ENCODE data around the gene GNAQ. TPM values are rescaled to one million over a fixed set of nuclear protein-coding genes. Genes with fewer than 3 reads are reported as not detected.

The GNAQ gene
- total RNA-seq, 1 donor from 2014 or later = 16.2 TPM

DNA sequence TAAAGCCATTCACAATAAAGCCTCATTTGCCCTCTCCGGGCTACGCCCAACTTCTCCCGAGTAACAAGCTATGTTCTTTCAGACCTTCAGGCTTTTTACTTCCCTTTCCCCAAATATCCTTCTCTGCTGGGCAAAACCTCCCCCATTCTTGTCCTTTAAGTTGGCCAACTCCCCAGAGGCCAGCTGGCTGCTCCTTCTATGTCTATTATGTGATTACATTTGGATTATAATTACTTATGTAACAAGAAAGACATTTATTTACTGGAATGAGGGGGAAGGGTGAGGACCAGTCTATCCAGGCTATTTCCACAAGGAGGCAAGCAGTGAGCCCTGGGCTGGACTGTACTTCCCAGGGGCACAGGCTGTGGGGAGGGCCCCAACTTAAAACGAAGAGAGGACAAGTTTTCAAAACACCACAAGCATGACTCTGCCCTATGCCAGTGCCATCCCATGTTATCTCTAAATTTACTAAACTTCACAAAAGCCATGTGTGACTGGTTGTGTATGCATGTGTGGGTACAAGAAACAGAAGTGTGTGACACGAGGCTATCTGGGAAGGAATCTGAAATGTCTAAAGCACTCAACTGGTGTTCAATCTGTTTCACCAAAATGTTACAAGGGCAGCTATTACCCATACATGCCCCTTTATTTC, 84.5 kb downstream of the GNAQ start:
- DNase-seq (ENCODE audit: low spot score) (no peak), ATAC-seq (peak; percentile 54)

DNA sequence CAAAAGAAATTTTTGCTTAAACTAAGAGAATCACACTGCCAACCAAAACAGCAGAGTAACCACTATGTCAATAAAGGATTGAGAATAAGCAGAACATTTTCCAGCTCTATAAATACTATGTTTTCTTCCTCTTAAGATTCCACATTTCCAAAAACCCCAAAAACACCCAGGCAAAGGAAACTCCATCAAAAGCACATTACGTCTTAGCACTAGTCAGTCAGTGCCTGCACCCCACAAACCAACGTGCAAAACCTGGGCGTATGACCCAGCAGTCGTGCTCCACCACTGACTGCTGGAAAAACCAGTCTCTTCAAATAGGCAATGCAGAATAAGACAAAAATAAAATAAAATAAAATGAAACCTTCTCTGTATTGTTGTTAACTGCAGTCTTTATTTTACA, 85.3 kb downstream of the GNAQ start:
- no peak for ATAC-seq

DNA sequence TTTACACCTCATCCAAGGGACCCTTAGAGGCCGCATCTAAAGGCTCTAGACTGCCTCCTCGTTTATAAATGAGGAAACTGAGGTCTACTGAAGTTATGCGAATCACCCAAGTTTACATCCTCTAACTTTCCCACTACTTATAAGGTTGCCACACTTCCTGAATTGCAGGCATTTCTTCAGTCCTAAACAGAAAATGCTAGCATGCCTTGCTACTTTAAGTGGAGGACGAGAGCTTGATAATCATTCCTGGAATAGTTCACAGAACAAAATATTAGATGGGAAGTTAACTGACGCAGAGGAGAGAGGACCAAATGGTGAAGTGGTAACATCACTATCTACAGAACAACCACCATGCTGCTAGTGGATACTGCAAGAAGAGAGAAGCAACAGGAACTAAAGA, 85.8 kb downstream of the GNAQ start:
- ATAC-seq (peak; percentile 17), DNase-seq (ENCODE audit: low spot score) (no peak)

More for the DNA sequence above, 85.3 kb downstream of the GNAQ start:
- DNase-seq (ENCODE audit: low spot score) = no peak

- ATAC-seq (no peak), DNase-seq (ENCODE audit: low spot score) (no peak)
These were observed 86.9 kb downstream of the GNAQ start for GRCh38 chr9:77944556-77945243.

GRCh38 chr9:77943057-77943456, 88.6 kb downstream of the GNAQ start:
- DNase-seq (ENCODE audit: low spot score) (no peak), ATAC-seq (no peak)

- no peak for ATAC-seq
- DNase-seq (ENCODE audit: low spot score) = no peak
These were observed 92.4 kb downstream of the GNAQ start for GRCh38 chr9:77939149-77939668.

DNA sequence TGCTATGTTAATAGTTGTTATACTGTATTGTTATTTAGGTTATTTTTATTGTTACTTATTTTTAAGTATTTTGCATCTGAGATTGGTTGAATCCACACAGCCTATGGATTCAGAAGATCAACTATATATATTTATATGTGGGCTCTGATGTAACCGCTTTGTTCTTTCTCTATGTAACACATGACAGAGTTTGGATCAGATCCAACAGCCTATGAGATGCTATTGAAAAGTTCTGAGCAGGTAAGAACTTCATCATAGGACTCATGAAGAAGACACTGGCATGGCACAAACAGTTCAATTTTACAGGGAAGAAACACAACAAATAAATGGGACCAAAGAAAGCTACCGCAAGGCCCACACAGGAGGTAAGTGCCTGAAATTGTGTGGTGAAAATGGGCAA, 93.4 kb downstream of the GNAQ start:
- no peak for DNase-seq (ENCODE audit: low spot score)
- no peak for ATAC-seq

DNA sequence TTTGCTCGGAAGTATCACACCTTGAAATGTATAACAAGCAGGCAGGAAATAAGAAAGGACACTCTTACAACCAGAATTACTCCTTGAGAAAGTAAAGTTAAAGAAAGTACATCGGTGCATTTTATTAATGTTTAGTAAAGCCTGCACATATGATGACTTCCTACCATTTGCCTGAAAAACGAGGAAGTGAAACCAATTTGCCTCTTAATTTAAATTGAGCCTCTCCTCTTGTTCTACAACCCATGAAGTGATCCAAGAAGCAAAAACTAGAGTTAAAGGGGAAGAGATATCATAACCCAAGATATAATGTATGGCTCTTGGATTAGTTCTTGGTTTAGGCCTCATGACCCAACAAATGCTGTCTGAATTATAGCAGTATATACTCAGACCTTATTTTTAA, 95.6 kb downstream of the GNAQ start:
- ATAC-seq = no peak
- no peak for DNase-seq (ENCODE audit: low spot score)

DNA sequence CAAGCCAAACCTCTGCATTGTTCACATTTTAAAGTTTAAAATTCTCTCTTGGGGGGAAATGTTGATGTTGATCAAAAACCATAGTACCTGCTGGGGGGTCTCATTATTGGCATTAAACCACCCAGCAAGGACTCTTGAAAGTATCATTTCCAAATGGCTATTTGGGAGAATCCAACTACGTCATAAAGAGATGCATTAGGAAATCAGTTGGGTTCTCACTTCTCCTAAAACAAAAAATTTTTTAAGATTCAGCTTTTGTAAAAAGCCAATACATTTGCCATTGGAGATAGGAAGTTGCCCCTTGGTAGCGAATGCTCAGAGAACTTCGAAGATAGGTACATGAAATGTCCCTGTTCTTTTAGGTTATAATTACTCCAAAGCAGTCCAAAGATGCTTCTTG, 96.4 kb downstream of the GNAQ start:
- ATAC-seq (no peak), DNase-seq (ENCODE audit: low spot score) (no peak)

DNA sequence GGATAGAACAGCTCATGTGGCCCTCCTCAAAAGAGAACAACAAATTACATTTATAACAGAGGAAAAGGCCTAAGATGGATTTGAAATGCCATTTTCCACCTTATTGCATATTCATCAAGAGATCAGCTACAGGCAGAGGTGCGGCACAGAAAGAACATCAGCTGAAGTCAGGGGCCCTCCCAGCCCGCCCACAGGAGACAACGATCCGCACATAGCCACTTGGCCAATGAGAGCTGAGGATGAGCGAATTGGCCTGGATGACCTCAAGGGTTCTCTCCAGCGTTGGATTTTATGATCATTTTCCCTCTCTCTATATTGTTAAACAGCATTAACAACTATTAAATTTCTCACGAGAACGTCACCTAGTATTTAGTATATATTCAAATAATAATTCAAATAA, 97.6 kb downstream of the GNAQ start:
- DNase-seq (ENCODE audit: low spot score) (no peak), ATAC-seq (no peak)

GRCh38 chr9:77933019-77933418, 98.6 kb downstream of the GNAQ start:
- ATAC-seq (no peak), DNase-seq (ENCODE audit: low spot score) (no peak)

GRCh38 chr9:77929942-77930341, 101.7 kb downstream of the GNAQ start:
- no peak for ATAC-seq
- no peak for DNase-seq (ENCODE audit: low spot score)

- DNase-seq (ENCODE audit: low spot score) (no peak), ATAC-seq (no peak)
These were observed 104.3 kb downstream of the GNAQ start for GRCh38 chr9:77927265-77927664.

GRCh38 chr9:77926371-77926878, 105.2 kb downstream of the GNAQ start:
- DNase-seq (ENCODE audit: low spot score) (no peak), ATAC-seq (no peak)

- DNase-seq (ENCODE audit: low spot score) = no peak
- no peak for ATAC-seq
These were observed 109.0 kb downstream of the GNAQ start for GRCh38 chr9:77922591-77922990.

DNA sequence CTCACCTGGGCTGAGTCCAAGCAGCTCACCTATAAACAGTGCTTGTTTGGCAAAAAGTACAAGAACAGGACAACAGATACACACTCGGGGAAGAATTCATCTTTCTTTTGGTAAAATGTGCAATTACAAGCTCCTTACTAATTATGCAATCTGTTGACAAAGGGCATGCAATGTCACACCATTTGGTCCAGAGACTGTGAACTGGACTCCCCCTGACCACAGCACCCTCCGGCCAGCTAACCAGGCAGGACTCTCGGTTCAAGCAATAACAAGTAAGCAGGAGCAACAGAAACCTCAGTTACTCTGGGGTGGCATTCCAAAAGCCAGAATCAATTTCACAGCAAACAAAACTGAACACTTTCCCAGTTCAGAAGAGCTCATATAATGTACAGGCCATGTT, 113.8 kb downstream of the GNAQ start:
- peak; percentile 63 for ATAC-seq
- DNase-seq (ENCODE audit: low spot score) = no peak

GRCh38 chr9:77916820-77917219, 114.8 kb downstream of the GNAQ start:
- ATAC-seq = no peak
- DNase-seq (ENCODE audit: low spot score) = no peak

DNA sequence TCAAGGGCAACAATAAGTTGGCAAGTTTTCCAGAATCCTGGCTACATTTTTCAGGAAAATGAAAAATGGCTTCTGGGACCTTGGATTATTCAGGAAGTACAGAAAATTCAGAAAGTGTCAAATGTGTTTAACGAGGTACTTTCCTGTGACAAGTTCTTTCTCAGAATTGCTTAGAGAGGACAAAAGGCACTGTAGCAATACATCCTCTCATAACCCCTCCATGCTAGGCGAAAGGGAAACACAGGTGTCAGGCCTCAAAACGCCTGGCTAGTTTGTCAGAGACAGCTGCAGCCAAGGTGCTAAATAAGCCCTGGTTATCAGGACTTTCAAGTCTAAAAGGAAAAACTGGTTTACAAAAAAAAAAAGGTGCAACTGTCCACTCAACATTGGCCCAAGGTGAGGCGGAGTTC, 115.2 kb downstream of the GNAQ start:
- no peak for DNase-seq (ENCODE audit: low spot score)
- no peak for ATAC-seq

DNA sequence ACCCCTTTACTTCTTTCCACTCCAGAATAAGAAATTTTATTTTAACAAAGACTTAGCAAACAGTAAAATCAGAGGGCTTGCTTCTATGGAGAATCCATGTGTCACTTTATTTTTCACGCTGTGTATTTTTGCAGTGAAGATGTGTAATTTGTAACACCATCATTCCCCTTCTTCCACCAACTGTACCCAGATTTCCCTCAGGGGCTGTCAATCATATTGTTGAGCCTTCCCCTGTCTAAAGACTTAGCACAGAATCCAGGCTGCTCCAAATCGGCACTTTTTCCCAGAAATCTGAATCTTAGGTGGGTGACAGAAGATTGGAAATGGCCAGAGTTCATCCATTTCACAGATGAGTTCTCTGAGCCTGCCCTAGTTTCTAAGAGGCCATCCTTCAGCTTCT, 115.9 kb downstream of the GNAQ start:
- ATAC-seq (no peak), DNase-seq (ENCODE audit: low spot score) (no peak)

DNA sequence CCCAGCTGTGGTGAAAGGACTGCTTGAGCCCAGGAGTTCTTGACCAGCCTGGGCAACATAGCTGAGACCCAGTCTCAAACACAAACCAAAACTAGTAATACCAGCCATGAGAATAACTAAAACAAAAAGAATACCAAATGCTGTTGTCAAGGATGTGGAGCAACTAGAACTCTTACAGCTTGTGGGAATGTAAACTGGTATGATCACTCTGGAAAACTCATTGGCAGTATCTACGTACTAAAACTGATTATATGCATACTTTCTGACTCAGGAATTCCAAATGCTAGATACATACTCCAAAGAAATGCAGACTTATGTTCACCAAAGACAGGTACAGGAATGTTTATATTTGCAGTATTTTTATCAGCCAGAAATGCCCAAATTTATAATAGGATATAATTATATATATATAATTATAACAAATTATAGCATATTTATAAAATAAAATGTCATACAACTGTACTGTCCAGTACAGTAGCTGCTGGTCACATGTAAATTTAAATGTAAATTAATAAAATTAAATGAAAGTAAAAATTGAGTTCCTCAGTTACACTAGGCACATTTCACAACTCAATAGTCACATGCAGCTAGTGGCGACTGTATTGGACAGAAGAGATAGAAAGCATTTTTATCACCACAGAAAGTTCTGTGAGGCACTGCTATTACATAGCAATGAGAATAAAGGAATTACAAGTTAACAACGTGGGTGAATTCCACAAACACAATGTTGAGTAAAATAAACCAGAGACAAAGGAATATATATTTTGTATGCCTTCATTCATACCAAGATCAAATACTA, 118.5 kb downstream of the GNAQ start:
- ATAC-seq (no peak), DNase-seq (ENCODE audit: low spot score) (no peak)

DNA sequence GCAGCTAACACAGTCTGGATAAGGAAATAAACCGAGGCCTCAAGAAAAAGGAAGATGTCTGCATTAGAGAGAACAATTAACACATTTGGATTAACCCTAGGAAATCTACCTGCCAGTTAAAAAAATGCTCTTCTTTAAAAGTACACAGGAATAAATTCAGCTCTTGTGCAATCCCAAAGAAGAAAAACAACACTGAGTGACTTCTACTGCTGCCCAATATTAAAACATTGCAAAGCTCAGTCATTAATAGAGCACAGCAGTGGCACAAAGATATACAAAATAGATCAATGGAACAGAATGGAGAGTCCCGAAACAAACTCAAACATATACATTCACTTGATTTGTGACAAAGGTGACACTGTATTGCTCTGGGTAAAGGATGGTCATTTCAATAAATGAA, 119.7 kb downstream of the GNAQ start:
- ATAC-seq = peak; percentile 79
- no peak for DNase-seq (ENCODE audit: low spot score)

- ATAC-seq = no peak
- no peak for DNase-seq (ENCODE audit: low spot score)
These were observed 121.4 kb downstream of the GNAQ start for GRCh38 chr9:77910194-77910621.

All from left lobe of liver (tissue), 2 donors.